HG03097 (cell line): ENCODE data around the gene DTD2.

Experiments
- ATAC-seq: cut with Tn5 transposase; IDR thresholded peaks from one replicate; pipeline ENCODE4 v1.9.1; 2021; ENCODE audit not compliant: unreplicated experiment, low FRiP score

DTD2 gene

DNA sequence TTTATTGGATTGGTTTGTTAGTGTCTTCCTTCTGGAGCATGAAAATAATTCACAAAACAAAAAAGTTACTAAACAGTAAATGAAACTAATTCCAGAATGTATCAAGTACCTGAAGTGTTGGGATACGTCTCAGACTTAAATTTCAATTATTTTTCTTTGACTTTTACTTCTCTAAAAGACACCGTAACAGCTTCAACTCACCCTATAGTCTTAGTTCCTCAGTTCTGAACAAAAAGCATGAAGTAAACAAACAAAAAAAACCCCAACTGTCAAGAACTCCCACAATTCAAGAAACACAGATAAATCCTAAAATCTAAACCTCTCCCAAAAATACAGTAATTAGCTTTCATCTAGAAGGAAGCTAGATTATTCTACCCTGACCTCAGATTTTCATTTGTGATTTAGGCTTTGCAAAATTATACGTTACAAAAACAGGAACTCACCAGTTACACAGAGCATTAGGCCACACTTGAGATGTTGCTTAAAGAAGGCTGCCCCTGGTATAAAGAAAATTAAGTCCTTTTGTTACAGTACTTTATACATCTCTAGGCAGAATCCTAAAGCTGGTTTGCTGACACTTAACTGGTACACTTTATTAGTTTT is 47.2 kb downstream of the DTD2 start:
- no peak for ATAC-seq

- ATAC-seq, result no peak
Measured at GRCh38 chr14:31408421-31408820, 48.9 kb downstream of the DTD2 start.

GRCh38 chr14:31405599-31406232 is 51.6 kb downstream of the DTD2 start:
- ATAC-seq, result no peak

DNA sequence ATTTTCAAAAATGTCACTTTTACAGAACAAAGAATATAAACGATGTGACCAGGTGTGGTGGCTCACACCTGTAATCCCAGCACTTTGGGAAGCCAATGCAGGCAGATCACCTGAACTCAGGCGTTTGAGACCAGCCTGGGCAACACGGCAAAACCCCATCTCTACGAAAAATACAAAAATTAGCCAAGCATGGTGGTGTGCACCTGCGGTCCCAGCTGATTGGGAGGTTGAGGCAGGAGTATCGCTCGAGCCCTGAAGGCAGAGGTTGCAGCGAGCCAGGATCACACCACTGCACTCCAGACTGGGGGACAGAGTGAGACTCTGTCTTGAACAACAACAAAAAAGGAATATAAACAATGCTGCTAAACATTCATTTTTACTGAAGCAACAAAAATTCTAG is 52.2 kb downstream of the DTD2 start:
- no peak for ATAC-seq

DNA sequence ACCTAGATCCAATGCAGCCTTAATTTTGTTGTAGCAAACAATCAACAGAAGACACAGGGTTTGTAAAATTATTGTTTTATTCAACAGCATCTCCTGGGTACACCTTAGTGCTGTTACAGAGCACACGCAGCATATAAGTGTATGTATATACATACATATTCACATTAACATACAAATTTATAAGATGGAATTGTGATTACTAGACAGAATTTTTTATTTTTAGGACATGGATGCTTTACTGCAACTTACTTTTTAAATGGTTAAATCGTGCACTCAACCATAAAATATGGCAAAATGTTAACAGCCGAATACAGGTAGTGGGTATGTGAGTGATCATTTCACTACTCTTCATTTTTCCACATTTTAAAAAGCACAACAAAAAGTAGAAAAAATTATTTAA is 53.6 kb downstream of the DTD2 start:
- ATAC-seq, result no peak

DNA sequence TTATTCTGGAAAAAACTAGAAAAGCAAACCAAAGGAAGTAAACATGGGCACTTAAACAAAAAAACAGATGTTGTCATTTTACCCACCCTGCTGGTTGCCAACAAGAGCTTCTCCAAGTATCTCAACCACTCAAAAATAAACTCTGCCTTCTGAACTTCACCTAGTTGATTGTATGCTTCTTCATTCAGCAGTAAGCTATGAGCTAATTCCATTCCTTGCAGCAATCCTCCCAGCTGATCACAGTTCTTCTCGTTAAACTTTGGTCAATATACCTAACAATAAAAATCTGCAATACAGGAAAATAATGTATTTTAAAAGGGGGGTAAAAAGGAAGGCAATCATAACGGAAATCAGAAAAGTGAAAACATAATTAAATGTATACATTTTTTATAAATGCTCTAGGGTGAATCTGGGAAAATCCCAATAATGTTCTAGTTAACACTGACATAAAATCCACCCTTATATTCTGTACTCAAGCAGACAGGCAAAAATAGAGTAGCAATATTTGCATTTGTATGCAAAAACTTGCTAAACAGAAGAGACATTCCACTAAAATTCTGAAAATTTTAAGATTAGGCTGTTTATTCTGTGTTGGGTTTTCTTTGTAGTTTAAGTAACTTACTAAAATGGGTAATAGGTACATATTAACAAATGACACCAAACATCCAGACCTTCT is 54.4 kb downstream of the DTD2 start:
- no peak for ATAC-seq

DNA sequence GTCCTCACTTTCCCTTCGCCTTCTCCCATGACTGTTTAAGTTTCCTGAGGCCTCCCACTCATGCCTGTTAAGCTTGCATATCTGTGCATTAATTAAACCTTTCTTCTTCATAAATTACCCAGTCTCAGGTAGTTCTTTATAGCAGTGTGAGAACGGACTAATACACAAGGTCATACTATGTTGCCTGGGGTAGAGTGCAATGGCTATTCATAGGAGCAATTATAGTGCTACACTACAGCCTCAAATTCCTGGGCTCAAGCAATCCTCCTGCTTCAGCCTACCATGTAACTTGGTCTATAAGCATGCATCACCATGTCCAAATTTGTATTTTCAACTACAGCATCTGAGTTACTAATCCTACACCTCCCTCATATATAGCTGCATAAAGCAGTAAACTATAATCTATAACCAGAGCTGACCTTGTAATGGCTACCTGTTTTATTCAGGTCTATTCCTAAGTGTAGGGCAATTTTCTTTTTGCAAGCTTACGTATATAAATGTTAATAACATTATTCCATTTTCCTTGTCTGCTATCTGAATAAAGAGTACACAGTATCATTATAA is 55.9 kb downstream of the DTD2 start:
- ATAC-seq, result no peak

- no peak for ATAC-seq
Measured at GRCh38 chr14:31400031-31400638, 57.2 kb downstream of the DTD2 start.
